NOMO-1 (cell line): ENCODE data around the gene LRRC39.

Experiments used
- DNase-seq, 2 experiments: peaks; one replicate each; lab custom pipeline; 2025; ENCODE audit not compliant: unreplicated experiment in 2 of 2; lab: John Stamatoyannopoulos, UW

The LRRC39 gene

DNA sequence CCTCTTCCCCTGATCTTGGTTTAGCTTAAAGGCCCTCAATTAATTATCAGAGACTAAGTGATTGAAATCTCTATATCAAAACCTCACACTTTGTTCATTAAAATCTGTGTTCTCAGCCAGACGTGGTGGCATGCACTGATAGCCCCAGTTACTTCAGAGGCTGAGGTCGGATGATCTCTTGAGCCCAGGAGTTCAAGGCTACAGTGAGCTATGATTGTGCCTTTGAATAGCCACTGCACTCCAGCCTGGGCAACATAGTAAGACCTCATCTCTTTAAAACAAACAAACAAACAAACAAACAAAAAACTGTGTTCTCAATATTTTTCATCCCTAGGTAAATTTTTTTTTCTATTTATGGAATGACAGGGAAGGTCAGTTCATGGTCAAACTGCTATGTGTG, 26.4 kb downstream of the LRRC39 start:
- DNase-seq: no peak

DNA sequence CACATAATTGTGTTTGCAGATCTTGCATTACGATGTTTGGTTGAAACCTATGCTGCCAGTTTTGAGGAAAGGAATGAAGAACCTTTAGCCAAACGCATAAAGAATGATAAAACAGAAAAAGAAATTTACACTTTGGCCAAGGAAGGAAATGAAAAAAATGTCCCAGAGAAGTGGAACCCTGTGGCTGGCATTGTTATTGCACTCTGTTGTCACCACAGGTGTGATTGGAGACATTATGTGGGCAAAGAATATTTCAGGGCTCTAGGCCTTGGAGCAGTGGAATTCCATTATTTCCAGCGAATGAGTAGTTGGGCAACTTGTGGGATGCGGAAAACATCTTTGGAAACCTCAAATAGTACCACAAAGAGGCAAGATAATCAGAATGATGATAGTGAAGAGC, 30.2 kb downstream of the LRRC39 start:
- DNase-seq: no peak

DNA sequence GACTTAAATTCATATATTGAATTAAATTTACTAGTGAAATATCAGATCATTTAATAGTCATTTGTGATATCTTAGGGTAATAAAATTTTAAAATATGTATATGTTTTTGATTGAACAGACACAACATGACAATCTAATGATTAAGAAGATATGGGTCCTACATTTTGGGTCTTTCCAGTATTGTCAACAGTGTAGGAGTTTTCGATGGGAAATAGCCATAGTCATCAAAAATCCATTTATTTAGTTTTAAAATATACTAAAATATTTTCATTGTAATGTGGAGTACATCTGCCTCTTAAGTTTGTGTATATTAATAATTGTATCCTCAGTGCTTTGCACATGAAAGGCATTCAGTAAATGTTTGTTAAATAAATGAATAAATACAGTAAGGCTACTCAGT, 31.1 kb downstream of the LRRC39 start:
- DNase-seq: no peak

DNA sequence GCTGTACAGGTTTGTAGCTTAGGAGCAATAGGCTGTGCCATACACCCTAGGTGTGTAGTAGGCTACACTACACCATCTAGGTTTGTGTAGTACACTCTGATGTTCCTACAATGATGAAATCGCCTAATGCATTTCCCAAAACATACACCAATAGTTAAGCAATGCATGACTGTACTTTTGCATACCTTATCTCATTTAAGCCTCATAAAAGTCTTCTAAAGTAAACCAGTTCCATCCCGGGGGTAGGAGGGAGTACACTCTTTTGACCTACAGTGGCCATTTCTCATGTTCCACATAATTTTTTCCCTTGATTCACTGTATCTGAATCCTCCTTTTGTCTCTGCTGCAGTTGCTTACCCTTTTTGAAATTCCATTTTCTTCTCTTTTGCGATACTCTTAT, 32.9 kb downstream of the LRRC39 start:
- no peak for DNase-seq

DNA sequence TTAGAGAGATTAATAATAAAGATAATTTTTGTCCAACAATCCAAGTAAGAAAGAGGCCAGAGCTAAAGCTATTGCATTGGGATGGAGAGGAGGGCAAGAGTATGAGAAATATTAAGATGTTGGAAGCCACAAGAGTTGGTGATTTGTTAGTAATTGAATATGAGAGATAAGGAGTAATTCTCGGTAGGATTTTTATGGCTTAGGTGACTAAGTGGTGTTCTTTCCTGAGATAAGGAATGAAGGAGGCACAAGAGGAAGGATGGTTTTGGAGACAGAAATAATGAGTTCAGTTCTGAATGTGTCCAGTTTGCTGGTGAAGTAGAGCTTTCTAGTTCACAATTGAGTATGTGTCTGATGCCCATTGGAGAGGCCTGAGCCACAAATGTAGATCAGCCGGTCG, 35.7 kb downstream of the LRRC39 start:
- no peak for DNase-seq

DNA sequence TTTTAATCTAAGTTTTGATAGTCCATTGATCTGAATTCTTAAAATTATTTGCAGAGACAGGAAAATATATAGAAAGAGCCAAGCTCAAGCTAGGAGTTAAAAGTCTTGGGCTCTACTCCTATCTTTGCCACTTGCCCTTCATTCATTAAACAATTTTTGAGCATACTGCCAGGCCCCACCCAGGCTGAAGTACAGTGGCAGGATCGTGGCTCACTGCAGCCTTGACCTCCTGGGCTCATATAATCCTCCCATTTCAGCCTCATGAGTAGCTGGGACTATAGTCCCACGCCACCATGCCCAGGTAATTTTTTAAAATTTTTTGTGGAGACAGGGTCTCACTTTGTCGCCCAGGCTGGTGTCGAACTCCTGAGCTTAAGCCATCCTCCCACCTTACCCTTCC, 36.9 kb downstream of the LRRC39 start:
- DNase-seq: no peak

DNA sequence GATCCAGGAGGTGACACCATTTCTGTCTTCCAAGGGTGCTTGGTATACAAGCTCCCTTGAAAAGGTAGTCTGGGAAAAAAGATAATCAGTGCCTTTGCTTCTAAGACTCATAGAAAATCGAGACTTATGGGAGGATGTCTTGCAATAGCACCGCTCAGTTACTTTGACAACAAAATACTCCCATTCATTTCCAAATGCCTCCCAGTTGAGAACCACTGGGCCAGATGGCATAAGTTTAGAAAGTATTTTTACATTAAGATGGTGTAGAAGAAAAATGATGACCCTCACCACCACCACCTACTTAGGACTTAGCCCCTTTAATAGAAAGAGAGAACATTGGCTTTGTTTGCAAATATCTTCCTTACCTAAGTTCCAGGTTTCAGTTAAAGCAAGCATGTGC, 40.5 kb downstream of the LRRC39 start:
- DNase-seq: no peak

DNA sequence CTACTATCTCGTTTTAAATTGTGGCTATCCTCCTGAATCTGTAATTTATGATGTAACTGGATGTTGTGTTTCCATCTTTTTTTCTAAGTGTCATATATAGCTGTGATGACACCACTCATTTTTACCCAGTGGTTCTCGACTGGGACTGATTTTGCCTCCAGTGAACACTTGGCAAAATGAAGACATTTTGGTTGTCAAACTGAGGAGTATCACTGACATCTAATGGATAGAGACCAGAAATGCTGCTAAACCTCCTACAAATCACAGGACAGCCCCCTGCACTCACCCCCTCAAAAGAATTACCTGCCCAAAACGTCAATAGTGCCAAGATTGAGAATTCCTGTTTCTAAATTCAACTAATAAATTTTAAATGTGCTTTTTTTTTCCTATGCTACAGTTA, 43.2 kb downstream of the LRRC39 start:
- DNase-seq: no peak

DNA sequence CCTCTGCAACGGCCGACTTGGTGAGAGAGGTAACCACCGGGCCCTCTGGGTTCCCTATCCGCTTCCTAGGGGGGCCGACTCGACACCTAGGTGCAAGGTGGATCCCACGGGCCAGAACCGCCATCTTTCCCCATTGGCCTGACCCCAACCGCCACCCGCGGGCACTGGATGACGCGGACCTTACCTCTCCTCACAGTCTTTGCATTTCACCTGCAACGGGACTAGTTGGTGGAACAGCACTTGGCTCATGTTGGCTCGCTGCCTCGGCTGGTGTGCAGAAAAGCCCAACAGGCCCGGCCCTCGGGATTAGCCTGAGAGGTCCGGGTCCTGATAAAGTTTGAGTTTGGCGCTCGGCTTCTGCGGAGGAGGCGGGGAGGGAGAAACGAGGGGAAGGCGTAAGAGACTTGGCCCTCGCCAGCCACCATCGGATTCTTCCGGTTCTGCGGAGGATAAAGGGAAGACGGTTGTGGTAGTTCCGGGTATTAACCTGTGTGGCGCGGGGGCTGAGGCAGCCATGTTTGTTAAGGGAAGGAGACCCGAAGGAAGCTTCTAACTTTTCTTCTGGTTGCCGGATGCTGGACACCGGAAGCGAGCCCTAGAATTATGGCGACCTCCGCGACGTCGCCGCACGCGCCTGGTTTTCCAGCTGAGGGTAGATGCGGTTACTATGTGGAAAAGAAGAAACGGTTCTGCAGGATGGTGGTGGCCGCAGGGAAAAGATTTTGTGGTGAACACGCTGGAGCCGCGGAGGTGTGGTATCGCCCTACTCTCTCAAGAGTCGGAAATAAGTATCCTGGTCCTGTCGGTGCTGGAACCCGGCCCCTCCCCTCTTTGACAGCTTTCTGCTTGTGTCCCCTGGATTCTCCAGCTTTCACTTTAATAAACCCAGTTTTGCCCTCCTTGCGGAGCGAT, 45.2 kb downstream of the LRRC39 start, which contains the start of the genes SASS6 and TRMT13:
Gene SASS6, minus strand, starts transcription at position 365 of the 912 bp plus-strand sequence. Its CDS starts 116 bp downstream, at position 249.
Gene TRMT13, plus strand, starts transcription at position 598 of the 912 bp plus-strand sequence. Its CDS starts 6 bp downstream, at position 604.
- peak; percentile 96 to 97 for DNase-seq

DNA sequence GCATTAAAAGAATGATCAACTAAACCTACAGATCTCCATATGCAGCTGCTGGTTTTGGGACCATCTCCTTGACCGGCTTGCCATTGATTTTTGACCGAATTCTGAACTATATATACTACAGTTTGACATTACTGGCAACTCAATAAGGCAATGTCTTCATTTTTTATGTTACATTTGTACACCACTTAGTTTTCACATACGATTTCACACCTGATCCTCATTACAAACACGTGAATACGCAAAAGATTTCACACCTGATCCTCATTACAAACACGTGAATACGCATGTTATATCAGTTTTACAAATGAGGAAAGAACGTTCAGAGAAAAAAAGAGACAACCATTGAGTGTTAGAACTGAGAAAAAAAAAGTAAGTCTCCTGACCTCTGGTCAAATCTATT, 46.4 kb downstream of the LRRC39 start:
- no peak for DNase-seq

DNA sequence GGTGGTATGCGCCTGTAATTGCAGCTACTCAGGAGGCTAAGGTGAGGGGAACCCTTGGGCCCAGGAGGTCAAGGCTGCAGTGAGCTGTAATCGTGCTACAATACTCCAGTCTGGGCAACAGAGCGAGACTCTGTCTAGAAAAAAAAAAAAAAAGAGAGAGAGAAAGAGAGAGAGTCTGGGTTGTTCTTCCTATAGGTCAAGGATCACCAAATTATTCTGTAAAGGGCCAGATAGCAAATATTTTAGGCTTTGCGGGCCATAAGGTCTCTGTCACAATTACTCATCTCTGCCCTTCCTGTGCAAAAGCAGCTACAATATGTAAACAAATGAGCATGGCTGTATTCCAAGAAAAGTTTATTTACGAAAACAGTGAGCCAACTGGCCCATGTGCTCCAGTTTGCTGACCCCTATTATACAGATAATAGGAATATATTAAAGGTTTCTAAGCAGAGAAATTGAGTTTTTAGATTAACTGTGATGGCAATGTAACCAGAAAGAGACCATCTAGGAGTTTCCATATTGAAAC, 47.4 kb downstream of the LRRC39 start:
- DNase-seq: no peak

DNA sequence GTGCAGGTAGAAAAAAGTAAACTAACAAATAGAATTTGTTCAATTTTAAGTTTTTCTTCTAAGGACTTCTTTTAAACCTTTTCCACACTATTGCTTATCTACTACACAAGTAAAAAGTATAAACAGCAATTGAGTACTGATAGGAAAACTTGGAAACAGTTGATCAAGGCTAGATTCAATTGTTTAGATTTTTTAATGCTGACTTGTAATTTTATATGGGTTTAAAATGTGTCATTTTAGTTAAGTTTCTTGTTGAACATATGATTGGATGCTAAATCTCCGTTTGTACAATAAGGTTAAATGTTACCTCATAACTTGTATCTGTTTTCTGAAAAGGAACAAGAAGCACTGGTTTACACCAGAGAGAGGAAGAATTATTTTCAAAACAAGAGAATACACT, 50.8 kb downstream of the LRRC39 start:
- no peak for DNase-seq

DNA sequence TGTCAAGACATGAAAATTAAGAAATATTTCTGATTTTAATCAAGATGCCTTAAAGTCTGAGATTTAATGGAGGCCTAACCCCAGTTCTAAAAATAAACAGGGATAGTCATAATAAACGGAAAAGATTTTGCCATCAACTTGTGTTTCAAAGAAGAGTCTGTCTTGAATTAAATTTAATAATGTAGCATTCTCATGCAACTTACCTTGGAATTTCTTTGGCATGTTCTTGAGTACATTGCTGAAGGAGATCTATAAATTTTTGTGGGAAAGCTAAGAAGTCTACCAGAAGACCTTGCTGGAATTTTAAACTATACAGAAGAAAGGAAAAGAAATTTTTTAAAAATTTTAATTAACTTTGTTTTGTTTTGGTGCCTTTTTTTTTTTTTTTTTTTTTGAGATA, 55.9 kb downstream of the LRRC39 start:
- DNase-seq: no peak

DNA sequence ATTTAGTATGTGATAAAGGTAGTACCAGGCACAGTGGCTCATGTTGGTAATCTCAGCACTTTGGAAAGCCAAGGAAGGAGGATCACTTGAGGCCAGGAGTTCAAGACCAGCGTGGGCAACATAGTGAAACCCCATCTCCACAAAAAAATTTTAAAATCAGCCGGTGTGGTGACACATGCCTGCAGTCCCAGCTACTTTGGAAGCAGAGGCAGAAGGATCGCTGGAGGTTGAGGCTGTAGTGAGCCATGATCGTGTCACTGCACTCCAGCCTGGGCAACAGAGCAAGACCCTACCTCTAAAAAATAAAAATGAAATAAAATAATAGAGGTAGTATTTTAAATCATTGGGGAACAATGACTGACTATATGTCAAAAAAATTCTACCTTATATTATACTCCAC, 62.5 kb downstream of the LRRC39 start:
- no peak for DNase-seq

DNA sequence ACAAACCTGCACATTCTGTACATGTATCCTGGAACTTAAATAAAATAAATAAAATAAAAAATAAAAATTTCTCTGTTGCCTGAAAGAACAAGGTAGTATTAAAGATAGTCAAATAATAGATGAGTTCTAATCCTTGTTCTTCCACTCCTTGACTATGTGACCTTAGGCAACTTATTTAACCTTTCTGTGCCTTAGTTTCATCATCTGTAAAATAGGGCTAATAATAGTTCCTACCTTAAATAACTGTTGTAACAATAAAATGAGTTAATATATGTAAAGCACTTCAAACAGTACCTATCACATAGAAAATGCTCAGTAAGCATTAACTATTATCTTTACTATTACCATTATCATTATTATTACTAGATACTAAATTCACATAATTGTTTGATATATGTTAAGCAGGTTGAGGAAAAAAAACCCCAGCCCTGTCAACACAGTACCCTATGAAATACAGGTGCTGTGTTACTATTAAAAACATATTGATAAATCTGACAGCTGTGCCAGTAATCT, 68.4 kb downstream of the LRRC39 start:
- DNase-seq: no peak

DNA sequence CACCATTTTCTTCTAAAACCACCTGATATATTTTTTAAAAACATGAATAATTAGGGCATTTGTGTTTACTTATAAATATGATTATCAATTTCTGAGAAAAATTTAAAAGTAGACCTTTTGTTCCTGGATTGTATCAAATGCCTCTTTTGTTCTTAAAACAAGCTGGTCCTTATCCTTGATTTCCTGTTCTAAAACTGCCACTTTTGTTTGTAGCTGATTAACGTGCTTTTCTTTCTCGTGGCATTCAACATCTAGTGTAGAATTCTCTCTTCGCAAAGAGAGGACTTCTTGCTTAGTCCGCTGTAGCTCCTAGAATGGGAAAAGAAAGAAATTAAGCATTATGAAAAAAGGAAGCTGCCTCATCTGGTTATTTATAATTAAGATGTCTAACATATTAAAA, 70.4 kb downstream of the LRRC39 start:
- no peak for DNase-seq

DNA sequence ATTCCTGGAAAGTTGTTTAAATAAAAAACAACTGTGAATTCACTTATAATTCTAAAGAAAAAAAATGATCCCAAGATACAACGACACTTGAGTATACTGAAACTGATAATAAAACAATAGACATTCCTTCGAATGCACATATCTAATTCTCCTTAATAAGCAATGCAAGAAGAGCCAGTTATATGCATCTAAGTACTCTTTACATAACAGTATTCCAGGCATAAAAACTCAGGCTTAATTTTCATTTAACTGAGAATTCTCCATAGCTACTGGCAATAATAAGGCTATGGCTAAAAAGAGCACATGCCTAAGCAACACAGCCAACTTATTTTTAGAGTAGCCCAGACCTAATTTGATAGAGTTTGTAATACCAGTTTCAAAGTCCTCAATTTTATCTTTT, 76.5 kb downstream of the LRRC39 start:
- no peak for DNase-seq

DNA sequence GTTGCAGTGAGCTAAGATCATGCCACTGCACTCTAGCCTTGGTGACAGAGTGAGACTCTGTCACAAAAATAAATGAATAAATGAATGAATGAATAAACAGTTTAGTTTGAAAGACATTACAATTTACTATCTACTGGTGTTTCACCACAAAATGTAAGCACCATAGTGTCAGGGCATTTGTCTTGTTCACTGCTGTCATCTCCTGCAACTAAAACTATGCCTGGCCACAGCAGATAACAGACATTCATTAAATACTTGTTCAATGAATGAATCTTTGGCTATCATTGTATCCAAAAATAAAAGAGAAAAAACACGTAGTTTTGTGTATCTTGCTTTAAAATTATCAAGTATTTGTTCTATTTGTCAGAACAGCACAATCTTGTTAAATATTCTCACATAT, 77.9 kb downstream of the LRRC39 start:
- no peak for DNase-seq
